Calu3 (cell line): ENCODE results near the gene LDB1. TPM values are rescaled to one million over a fixed set of nuclear protein-coding genes. Genes with fewer than 3 reads are reported as not detected.

Experiments
- BruUV-seq: library from RNA; stranded (reverse); fragments of 400-500 nt; replicated peaks from 2 replicates; lab custom pipeline; 2021; lab: Mats Ljungman, UMichigan
- CTCF ChIA-PET: fragments of 300-600 bp; sonication (Branson Sonifier 250); formaldehyde crosslinking; loops from one replicate; lab custom pipeline; 2022; ENCODE audit warnings: antibody characterized with exemption; lab: Charles Lee
- DNase-seq: peaks from one replicate; pipeline ENCODE4 v3.0.0; 2022
- H3K27ac Mint-ChIP-seq: one replicate; pipeline ENCODE4 v1.8.0; 2022; ENCODE audit warnings: mixed read lengths; ENCODE audit not compliant: unreplicated experiment
- H3K27me3 Mint-ChIP-seq: one replicate; pipeline ENCODE4 v1.8.0; 2022; ENCODE audit warnings: mixed read lengths; ENCODE audit not compliant: unreplicated experiment
- H3K36me3 Mint-ChIP-seq: one replicate; pipeline ENCODE4 v1.8.0; 2022; ENCODE audit warnings: mild to moderate bottlenecking, moderate library complexity, mixed read lengths; ENCODE audit not compliant: insufficient read depth, unreplicated experiment
- H3K4me1 Mint-ChIP-seq: one replicate; pipeline ENCODE4 v1.8.0; 2022; ENCODE audit warnings: mild to moderate bottlenecking, low read depth, mixed read lengths; ENCODE audit not compliant: unreplicated experiment
- H3K4me3 Mint-ChIP-seq: one replicate; pipeline ENCODE4 v1.8.0; 2022; ENCODE audit warnings: mild to moderate bottlenecking, low read depth, moderate library complexity, mixed read lengths; ENCODE audit not compliant: unreplicated experiment
- H3K9me3 Mint-ChIP-seq: one replicate; pipeline ENCODE4 v1.8.0; 2022; ENCODE audit warnings: low read depth, mixed read lengths; ENCODE audit not compliant: unreplicated experiment
- CTCF ChIP-seq: fragments of 200-600 bp; IDR thresholded peaks from one replicate; pipeline ENCODE4 v1.8.0; 2022; ENCODE audit warnings: antibody characterized with exemption; ENCODE audit not compliant: unreplicated experiment
- intact Hi-C: fragments of 100-400 bp; cut with micrococcal nuclease; formaldehyde crosslinking; loops from one replicate; pipeline ENCODE4 v1.10.0; 2022; ENCODE audit not compliant: unreplicated experiment
- total RNA-seq: library from RNA; stranded (reverse); gene quantifications from 2 replicates; pipeline ENCODE4 v1.2.3, GENCODE V29; 2022

LDB1 gene
- total RNA-seq, 1 experiment from 2014 or later = 27.5 TPM

GRCh38 chr10:102159831-102160230, 39.7 kb upstream of the LDB1 start:
- Mint-ChIP-seq H3K4me3 (no peak overlapping the region), H3K4me1 (peaks cover 9% of the 10 kb centered on the region), H3K36me3 (peaks cover 39% of the 10 kb centered on the region), H3K27me3 (no peaks in the 10 kb centered on the region), H3K27ac (no peak overlapping the region), H3K9me3 (no peaks in the 10 kb centered on the region)
- CTCF ChIA-PET = interaction anchor here (0.6 kb wide), 1 partner anchor 46 kb away, joined by 3 read pairs; no protein-coding TSS in a partner anchor
- BruUV-seq = no TSS peak
- intact Hi-C loops = no loop called here
- DNase-seq = no peak
- no peak for TF ChIP-seq CTCF

- CTCF ChIA-PET = no interaction called here
- BruUV-seq = no TSS peak
- Mint-ChIP-seq H3K4me3 (no peak overlapping the region), H3K36me3 (peaks cover 46% of the 10 kb centered on the region), H3K27me3 (no peaks in the 10 kb centered on the region), H3K9me3 (no peaks in the 10 kb centered on the region), H3K27ac (no peak overlapping the region), H3K4me1 (peaks cover 9% of the 10 kb centered on the region)
- no peak for TF ChIP-seq CTCF
- intact Hi-C loops = no loop called here
- DNase-seq = no peak
These were observed 39.0 kb upstream of the LDB1 start for GRCh38 chr10:102159051-102159597.

- Mint-ChIP-seq H3K4me1 (peaks cover 9% of the 10 kb centered on the region), H3K4me3 (no peak overlapping the region), H3K27me3 (no peaks in the 10 kb centered on the region), H3K36me3 (peaks cover 58% of the 10 kb centered on the region), H3K9me3 (no peaks in the 10 kb centered on the region), H3K27ac (no peak overlapping the region)
- intact Hi-C loops = no loop called here
- no TSS peak for BruUV-seq
- no peak for DNase-seq
- TF ChIP-seq CTCF = no peak
- CTCF ChIA-PET = interaction anchor here (1.3 kb wide), 1 partner anchor 12 kb away, joined by 5 read pairs; no protein-coding TSS in a partner anchor
These were observed 37.1 kb upstream of the LDB1 start for GRCh38 chr10:102157224-102157623.

- Mint-ChIP-seq H3K36me3 (peaks cover 69% of the 10 kb centered on the region), H3K4me3 (no peak overlapping the region), H3K4me1 (peaks cover 27% of the 10 kb centered on the region), H3K27me3 (no peaks in the 10 kb centered on the region), H3K9me3 (no peaks in the 10 kb centered on the region), H3K27ac (no peak overlapping the region)
- no TSS peak for BruUV-seq
- CTCF ChIA-PET = no interaction called here
- no peak for DNase-seq
- no peak for TF ChIP-seq CTCF
- intact Hi-C loops = no loop called here
These were observed 34.4 kb upstream of the LDB1 start for GRCh38 chr10:102154466-102155116.
